HEK293T (cell line): Measurements from ENCODE around the gene GALNT16.

Experiments
- CTCF ChIA-PET: fragments of 350-600 bp; formaldehyde crosslinking; extraction: SDS; loops from one replicate; lab custom pipeline; 2021; ENCODE audit warnings: antibody characterized with exemption, inconsistent platforms; lab: Yijun Ruan, JAX
- POLR2A ChIA-PET: fragments of 350-600 bp; formaldehyde crosslinking; extraction: SDS; loops from one replicate; lab custom pipeline; 2020; ENCODE audit warnings: antibody characterized with exemption, inconsistent platforms; lab: Yijun Ruan, JAX
- DNase-seq: peaks from one replicate; pipeline ENCODE4 v3.0.0; 2012; ENCODE audit warnings: mixed read lengths; ENCODE audit errors: extremely low spot score
- ARNT ChIP-seq: fragments of 450-650 bp; IDR thresholded peaks from 2 replicates; pipeline ENCODE4 v1.6.1; 2017; ENCODE audit warnings: mild to moderate bottlenecking
- BHLHE40 ChIP-seq: fragments of 450-650 bp; IDR thresholded peaks from 2 replicates; pipeline ENCODE4 v1.6.1; 2016; ENCODE audit warnings: mild to moderate bottlenecking, moderate library complexity, borderline replicate concordance
- CTBP1 ChIP-seq: fragments of 450-650 bp; IDR thresholded peaks from 2 replicates; pipeline ENCODE4 v1.6.1; 2016; ENCODE audit warnings: borderline replicate concordance
- ELF4 ChIP-seq: fragments of 450-650 bp; IDR thresholded peaks from 2 replicates; pipeline ENCODE4 v1.6.1; 2017; ENCODE audit warnings: antibody characterized with exemption
- FOXA1 ChIP-seq: fragments of 450-650 bp; IDR thresholded peaks from 2 replicates; pipeline ENCODE4 v1.6.1; 2016; ENCODE audit warnings: mild to moderate bottlenecking
- FOXK2 ChIP-seq: fragments of 450-650 bp; IDR thresholded peaks from 2 replicates; pipeline ENCODE4 v1.6.1; 2016; ENCODE audit warnings: mild to moderate bottlenecking
- FOXM1 ChIP-seq: fragments of 450-650 bp; IDR thresholded peaks from 2 replicates; pipeline ENCODE4 v1.6.1; 2017; ENCODE audit warnings: mild to moderate bottlenecking, borderline replicate concordance
- HDGF ChIP-seq: fragments of 450-650 bp; IDR thresholded peaks from 2 replicates; pipeline ENCODE4 v1.6.1; 2017; ENCODE audit warnings: antibody characterized with exemption, borderline replicate concordance
- L3MBTL2 ChIP-seq: fragments of 450-650 bp; conservative IDR thresholded peaks from 2 replicates; pipeline ENCODE4 v1.6.1; 2016; ENCODE audit warnings: mild to moderate bottlenecking
- LEF1 ChIP-seq: fragments of 450-650 bp; IDR thresholded peaks from 2 replicates; pipeline ENCODE4 v1.6.1; 2017; ENCODE audit warnings: mild to moderate bottlenecking, borderline replicate concordance
- NFRKB ChIP-seq: fragments of 450-650 bp; IDR thresholded peaks from 2 replicates; pipeline ENCODE4 v1.6.1; 2016; ENCODE audit warnings: mild to moderate bottlenecking, moderate library complexity
- PKNOX1 ChIP-seq: fragments of 450-650 bp; IDR thresholded peaks from 2 replicates; pipeline ENCODE4 v1.6.1; 2016
- SP1 ChIP-seq: fragments of 450-650 bp; IDR thresholded peaks from 2 replicates; pipeline ENCODE4 v1.6.1; 2017
- SUZ12 ChIP-seq: fragments of 450-650 bp; IDR thresholded peaks from 2 replicates; pipeline ENCODE4 v1.6.1; 2016; ENCODE audit warnings: mild to moderate bottlenecking
- TARDBP ChIP-seq: fragments of 450-650 bp; IDR thresholded peaks from 2 replicates; pipeline ENCODE4 v1.6.1; 2016
- ZNF384 ChIP-seq: fragments of 450-650 bp; IDR thresholded peaks from 2 replicates; pipeline ENCODE4 v1.6.1; 2016

GALNT16 gene

DNA sequence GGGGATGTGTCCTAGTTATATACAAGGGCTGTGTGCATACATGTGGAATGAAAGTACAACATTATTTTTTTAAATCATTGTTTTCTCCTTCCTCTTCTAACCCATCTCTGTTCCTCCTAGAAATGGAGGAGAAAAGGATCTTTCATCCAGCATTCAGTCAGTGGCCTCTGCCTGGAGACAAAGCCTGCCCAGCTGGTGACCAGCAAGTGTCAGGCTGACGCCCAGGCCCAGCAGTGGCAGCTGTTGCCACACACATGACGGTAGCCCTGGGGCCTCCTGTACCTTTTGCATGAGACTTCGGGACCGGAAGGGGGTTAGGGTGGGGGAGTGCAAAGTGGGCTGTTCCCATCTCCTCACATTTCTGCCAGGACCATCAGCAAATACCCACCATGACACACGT, 92.0 kb downstream of the GALNT16 start:
- TF ChIP-seq FOXK2 (no peak), ELF4 (no peak), NFRKB (no peak), TARDBP (no peak), ARNT (no peak), L3MBTL2 (no peak), PKNOX1 (no peak)
- no peak for DNase-seq
- CTCF ChIA-PET: no interaction called here
- POLR2A ChIA-PET: no interaction called here

DNA sequence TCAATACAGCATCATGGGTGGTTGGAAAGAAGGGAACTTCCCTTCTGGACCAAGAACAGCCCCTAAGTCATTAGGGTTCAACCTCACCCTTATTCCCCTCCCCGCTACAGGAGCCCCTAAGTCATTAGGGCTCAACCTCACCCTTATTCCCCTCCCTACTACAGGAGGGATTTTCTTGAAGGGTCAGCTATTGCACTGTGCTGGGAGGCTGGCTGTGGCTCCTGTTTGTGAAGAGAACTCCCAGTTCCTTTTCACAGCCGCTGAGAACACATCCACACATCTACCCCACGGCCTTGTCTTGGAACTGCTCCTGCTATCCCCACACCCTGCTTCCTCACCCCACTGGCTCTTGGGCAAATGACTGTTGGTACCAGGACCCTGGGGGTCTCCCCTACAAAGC, 93.2 kb downstream of the GALNT16 start:
- no peak for DNase-seq
- POLR2A ChIA-PET: no interaction called here
- CTCF ChIA-PET: no interaction called here
- TF ChIP-seq FOXM1: no peak
- TF ChIP-seq BHLHE40: no peak
- TF ChIP-seq LEF1: no peak
- TF ChIP-seq CTBP1: no peak

GRCh38 chr14:69354383-69355153, 94.6 kb downstream of the GALNT16 start:
- ChIA-PET POLR2A (no interaction called here), CTCF (no interaction called here)
- TF ChIP-seq TARDBP (no peak), BHLHE40 (no peak)
- DNase-seq: no peak

DNA sequence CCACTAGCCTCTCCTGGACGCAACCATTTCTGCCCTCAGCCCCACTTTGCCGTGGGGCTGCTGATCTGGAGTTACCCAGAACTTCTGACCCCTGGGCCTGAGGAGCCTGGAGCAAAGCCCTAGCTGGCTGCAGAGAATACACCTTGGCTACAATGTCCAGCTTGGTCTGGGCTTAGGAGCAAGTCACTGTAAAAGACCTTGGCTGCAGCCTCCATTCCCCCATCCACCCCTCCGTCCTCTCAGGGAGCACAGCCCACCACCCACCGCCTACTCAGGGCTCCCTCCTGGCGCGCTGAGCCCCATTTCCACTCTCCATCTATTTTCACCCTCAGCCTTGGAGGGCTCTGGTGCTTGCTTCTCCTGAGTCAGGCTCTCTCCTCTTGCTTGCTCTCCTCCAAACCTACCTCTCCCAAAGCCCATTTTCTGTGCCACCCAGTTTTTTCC, 95.2 kb downstream of the GALNT16 start:
- TF ChIP-seq SUZ12: no peak
- no peak for TF ChIP-seq BHLHE40
- TF ChIP-seq FOXA1: no peak
- no peak for DNase-seq
- CTCF ChIA-PET: no interaction called here
- POLR2A ChIA-PET: no interaction called here

DNA sequence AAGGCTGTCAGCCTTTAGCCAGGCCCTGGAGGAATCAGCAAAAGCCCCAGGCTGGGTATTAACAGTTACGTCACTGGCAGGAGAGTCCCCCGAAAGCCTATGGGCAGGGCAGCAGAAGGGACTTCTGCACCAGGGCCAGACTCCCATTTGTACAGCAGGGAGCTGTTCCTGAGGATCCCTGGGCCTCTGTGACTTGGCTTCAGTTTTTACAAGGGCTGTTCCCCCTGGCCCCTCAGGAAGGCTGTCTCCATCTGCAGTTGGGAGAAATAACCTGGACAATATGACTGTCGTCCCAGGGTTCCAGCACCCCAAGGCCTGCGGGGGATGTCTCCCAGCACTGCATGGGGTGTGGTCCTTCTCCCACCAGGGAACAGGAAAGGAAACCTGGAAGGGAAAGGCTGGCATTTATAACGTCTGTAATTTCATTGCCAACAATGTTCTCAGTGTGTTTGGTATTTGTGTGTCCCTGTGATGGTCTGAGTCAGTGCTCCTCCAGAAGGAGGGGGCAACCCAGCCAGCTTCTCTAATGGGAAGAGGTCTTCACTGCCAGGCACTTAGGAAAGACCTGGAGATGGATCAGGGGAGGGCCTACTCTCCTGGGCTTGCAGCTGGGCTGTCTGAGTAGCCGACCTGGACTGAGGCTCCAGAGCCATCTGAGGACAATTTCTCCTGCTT, 95.8 kb downstream of the GALNT16 start:
- TF ChIP-seq L3MBTL2 (no peak), SUZ12 (no peak), CTBP1 (no peak), ZNF384 (no peak), ARNT (no peak), FOXM1 (no peak), LEF1 (no peak), NFRKB (no peak), PKNOX1 (no peak), SP1 (no peak), TARDBP (no peak), HDGF (no peak), BHLHE40 (no peak), ELF4 (no peak), FOXK2 (no peak), FOXA1 (no peak)
- ChIA-PET CTCF (no interaction called here), POLR2A (interaction anchor here (0.6 kb wide), 1 partner anchor 1552 kb away, joined by 3 read pairs; no protein-coding TSS in a partner anchor)
- no peak for DNase-seq

- CTCF ChIA-PET: interaction anchor here (1.8 kb wide), 1 partner anchor 10 kb away, joined by 9 read pairs; no protein-coding TSS in a partner anchor
- no peak for DNase-seq
- POLR2A ChIA-PET: interaction anchor here (1.7 kb wide), 1 partner anchor 97 kb away, joined by 5 read pairs; the partner anchor contains the start of gene GALNT16
- TF ChIP-seq PKNOX1: no peak
- TF ChIP-seq FOXK2: no peak
Observed at GRCh38 chr14:69356903-69357543, 97.1 kb downstream of the GALNT16 start.
